HG02623 (cell line): ENCODE data around the gene TREM2.
"Not testable (repeated sequence)": the region's sequence is repeated elsewhere in the genome, so short reads cannot be mapped to it uniquely, and the experiment has no call there.

Experiments used
- ATAC-seq: cut with Tn5 transposase; IDR thresholded peaks from one replicate; pipeline ENCODE4 v1.9.1; 2021; ENCODE audit warnings: moderate library complexity; ENCODE audit not compliant: unreplicated experiment

Gene TREM2

GRCh38 chr6:41156001-41156400 is 6.9 kb downstream of the TREM2 start:
- ATAC-seq: no peak

DNA sequence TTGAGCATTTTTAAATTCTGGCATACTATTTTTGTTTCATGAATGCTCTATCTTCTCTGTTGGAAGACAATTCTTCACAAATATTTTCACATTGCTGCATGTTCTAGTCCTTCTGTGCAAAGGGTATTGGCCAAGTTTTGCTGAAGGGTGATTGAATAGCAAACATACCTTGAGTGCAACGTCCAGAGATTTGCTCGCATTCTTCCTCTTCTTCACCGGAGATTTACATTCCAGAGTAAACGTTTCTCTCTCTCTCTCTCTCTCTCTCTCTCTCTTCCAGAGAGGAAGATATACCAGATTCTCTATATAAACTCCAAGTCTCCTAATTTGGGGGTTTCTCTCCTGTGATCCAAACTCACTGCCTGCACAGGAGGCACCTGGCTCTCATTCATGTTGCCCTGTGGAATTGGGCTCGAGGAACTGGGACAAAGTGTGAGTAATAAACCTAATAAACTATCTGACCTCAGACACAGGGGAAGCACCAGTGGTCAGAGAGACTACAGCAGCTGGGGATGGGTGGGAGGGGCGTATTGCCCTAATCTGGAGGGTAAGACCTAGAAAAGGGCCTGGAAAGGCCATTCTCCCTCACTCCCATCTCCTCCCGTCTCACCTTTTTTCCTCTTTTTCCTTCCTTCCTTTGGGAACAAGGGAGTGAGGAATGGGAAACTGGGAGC is 7.6 kb downstream of the TREM2 start:
- no peak for ATAC-seq

GRCh38 chr6:41153992-41154625 is 8.8 kb downstream of the TREM2 start, which contains the start of gene TREML1:
Gene TREML1 (minus strand): TSS chr6:41154347. CDS start chr6:41154288, 59 bp downstream.
- no peak for ATAC-seq

DNA sequence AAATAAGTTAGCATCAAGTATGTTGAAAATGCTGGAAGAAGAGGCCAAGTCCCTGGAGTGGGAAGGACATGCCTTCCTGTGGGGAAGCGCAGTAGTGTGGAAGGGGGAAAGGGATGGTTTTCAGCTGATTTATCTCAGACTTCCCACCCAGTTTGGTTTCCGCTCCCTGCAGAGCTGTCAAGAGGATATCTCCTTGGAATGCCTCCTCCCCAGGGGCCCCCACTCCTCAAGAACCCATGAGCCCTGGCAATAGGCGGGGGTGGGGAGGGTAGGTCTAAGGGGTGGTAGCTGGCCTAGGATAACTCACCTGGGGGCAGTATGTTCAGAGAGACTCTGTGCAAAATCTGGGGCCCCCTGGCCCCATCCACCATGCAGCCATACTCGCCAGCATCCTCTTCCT is 9.5 kb downstream of the TREM2 start:
- ATAC-seq: no peak

GRCh38 chr6:41150671-41151070 is 12.2 kb downstream of the TREM2 start:
- no peak for ATAC-seq

GRCh38 chr6:41147917-41148316 is 15.0 kb downstream of the TREM2 start:
- ATAC-seq: no peak

DNA sequence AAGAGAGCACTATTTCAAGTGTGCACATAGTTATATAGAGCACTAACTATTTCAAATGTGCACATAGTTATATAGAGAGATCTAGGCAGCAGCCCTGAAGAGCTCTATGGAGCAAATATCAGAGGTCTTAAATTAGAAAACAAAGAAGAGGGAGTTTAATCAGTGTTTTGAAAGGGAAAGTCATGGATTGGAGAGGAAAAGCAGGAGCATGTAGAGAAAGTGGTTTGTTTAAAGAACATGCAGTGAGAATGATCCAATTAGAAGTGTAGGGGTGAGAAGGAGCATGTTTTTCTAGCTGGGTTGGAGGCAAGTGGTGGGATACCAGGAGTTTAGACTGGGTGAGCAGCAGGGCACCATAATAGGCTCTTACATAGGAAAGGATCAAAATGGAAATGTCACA is 26.0 kb downstream of the TREM2 start:
- no peak for ATAC-seq

GRCh38 chr6:41135062-41135832 is 27.7 kb downstream of the TREM2 start:
- no peak for ATAC-seq

DNA sequence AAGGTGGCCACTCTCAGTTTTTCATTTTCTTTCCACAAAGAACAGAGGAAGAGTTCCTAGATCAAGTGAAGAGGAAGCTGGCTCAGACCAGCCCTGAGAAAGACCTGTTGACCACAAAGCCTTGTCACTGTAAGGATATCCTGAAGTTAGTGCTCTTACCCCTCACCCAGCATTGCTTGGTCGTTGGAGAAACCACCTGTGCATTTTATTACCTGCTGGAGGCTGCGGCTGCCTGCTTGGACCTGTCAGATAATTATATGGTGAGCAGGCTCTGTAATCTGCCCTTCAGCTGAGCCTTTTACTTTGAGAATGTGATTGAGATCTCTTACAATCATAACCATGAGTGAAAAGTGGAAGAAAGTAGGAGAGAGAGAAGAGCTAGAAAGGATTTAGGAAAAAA is 30.7 kb downstream of the TREM2 start:
- no peak for ATAC-seq

GRCh38 chr6:41125282-41125681 is 37.6 kb downstream of the TREM2 start:
- ATAC-seq: no peak

DNA sequence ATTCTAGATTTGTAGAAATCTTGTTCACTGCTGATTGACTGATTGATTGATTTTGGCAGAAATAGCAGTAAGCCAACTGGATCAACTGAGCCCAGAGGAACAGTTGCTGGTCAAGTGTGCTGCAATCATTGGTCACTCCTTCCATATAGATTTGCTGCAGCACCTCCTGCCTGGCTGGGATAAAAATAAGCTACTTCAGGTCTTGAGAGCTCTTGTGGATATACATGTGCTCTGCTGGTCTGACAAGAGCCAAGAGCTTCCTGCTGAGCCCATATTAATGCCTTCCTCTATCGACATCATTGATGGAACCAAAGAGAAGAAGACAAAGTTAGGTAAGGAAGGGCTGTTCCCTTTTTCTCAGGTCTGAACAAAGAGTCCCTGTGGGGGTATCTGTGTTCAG is 40.0 kb downstream of the TREM2 start:
- no peak for ATAC-seq

- ATAC-seq: no peak
These were observed 40.5 kb downstream of the TREM2 start for GRCh38 chr6:41122373-41122772.

- ATAC-seq: no peak
These were observed 42.9 kb downstream of the TREM2 start for GRCh38 chr6:41120058-41120457.

- no peak for ATAC-seq
These were observed 43.4 kb downstream of the TREM2 start for GRCh38 chr6:41119508-41119907.

DNA sequence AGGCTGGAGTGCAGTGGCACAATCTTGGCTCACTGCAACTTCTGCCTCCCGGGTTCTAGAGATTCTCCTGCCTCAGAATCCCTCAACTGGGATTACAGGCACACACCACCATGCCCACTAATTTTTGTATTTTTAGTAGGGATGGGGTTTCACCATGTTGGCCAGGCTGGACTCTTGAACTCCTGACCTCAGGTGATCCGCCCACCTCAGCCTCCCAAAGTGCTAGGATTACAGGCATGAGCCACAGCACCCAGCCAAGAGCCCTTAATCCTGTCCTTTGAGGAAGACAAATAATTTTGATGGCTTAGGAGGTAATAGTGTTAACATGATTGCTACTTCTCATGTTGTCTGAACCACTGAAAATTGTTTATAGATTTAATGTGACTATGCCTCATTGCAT is 47.9 kb downstream of the TREM2 start:
- ATAC-seq: not testable (repeated sequence)

- ATAC-seq: no peak
These were observed 51.9 kb downstream of the TREM2 start for GRCh38 chr6:41111017-41111416.
